Sciatic nerve (tissue), 2 donors: ENCODE data around the gene IRF6. TPM values are rescaled to one million over a fixed set of nuclear protein-coding genes. Genes with fewer than 3 reads are reported as not detected.

Experiments used
- ATAC-seq: fragments of 200-7000 bp; cut with Tn5 transposase; one replicate; pipeline ENCODE4 v1.9.1; 2020; ENCODE audit warnings: mild to moderate bottlenecking, moderate library complexity
- DNase-seq: peaks from one replicate; pipeline ENCODE4 v3.0.0-alpha.2; 2020; ENCODE audit warnings: low spot score
- intact Hi-C: fragments of 100-400 bp; cut with DNase I; formaldehyde crosslinking; loops from one replicate; pipeline ENCODE4 v1.14.2; 2022
- total RNA-seq: library from RNA; stranded (reverse); fragmentation: NEBNext Ultra II Directional; extraction: Animal tissue kit (Norgen Biotek cat#: 25700); gene quantifications from one replicate; pipeline ENCODE4 v1.2.1, GENCODE V29; 2021
- donor health status: DM: no; HTN: no; CAD: no.
- donor health status: DM: no; HTN: no; CAD: no.

Gene IRF6
- total RNA-seq, 1 donor from 2014 or later: 1.8 TPM

DNA sequence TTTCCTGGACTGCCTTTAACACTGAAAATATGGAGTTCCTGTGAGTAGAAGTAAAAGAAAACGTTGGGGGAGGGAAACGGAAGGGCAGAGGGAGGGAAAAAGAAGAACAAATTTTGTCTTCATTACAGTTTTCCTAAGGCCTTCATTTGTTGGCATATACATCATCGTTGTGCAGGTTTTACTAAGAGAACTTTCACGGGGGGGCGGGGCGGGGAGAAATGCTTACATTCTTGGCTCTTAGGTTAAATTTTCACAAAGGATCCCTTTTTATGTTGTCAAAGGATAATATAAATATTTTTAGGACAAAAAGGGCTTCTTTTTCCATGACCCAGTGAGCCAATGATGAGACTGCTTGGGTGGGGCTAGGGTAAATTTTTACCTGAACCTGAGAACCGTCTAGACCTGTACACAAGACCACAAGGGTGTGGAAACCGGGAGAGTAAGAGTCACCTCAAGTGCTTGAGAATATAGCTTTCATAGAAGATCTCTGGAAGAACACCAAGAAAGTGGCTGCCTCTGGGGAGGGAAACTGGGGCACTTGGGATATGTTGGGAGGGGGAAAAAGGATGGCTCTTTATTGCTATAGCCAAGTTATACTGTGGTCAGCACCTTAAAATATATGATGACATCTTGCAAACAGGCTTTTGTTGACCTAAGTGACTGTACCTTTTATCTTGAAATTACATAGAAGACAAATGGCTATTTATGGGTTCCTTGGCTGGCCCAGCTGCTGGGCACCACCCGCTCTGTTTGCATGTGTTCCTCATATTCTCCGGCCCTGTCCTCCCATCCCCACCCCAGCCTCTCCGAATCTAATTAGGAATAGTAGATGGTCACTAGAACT lies 19.9 kb upstream of the IRF6 start:
- no peak for ATAC-seq
- DNase-seq: no peak
- intact Hi-C loops: no loop called here

- ATAC-seq (no peak), DNase-seq (no peak)
- intact Hi-C loops: no loop called here
Observed at GRCh38 chr1:209823143-209824041, 17.4 kb upstream of the IRF6 start.

- no peak for ATAC-seq
- DNase-seq: no peak
- intact Hi-C loops: no loop called here
Observed at GRCh38 chr1:209822706-209823105, 16.8 kb upstream of the IRF6 start.

DNA sequence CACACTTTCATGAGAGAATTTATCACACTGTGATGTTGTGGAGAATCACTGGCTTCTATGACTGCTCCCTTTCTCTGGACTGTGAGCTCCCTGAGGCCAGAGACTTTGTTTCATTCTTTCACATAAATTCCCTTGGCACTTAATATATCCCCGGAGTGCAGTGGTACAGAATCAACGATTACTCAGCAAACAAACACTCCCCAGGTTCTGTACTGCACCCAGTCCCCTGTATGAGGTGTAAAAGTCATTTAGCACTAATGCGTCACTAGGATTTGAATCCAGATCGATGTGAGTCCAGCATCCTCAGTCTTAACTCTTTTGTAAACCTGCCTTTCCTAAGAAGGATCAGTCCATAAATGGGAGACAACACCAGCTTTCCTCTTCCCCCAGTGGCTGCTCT lies 15.0 kb upstream of the IRF6 start:
- intact Hi-C loops: no loop called here
- DNase-seq (no peak), ATAC-seq (no peak)

DNA sequence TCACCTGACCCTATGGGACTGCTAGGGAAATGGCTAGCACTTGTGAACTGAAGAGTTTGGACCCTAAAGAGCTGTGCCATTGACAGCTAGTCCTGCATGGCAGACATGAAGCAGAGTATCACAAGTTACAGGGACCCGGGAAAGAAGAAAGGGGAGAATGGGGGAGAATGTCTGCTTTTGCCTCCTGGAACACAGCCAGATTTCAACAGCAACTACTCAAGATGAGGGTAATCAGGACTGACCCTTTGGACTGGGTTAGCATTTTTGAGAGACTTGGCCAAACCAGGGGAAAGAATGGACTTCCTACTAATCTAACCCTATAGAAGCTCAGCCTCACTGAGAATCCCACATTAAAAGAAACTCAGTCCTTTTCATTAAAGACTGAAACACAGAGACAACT lies 13.1 kb upstream of the IRF6 start:
- intact Hi-C loops: no loop called here
- DNase-seq: no peak
- ATAC-seq: no peak

GRCh38 chr1:209817691-209818090 lies 11.7 kb upstream of the IRF6 start:
- intact Hi-C loops: loop anchor here (2.0 kb wide), 1 partner anchor 63 kb away; no protein-coding TSS in a partner anchor
- DNase-seq (no peak), ATAC-seq (no peak)

- intact Hi-C loops: loop anchor here (2.0 kb wide), 1 partner anchor 64 kb away; no protein-coding TSS in a partner anchor
- ATAC-seq (no peak), DNase-seq (no peak)
Observed at GRCh38 chr1:209816923-209817322, 11.0 kb upstream of the IRF6 start.

DNA sequence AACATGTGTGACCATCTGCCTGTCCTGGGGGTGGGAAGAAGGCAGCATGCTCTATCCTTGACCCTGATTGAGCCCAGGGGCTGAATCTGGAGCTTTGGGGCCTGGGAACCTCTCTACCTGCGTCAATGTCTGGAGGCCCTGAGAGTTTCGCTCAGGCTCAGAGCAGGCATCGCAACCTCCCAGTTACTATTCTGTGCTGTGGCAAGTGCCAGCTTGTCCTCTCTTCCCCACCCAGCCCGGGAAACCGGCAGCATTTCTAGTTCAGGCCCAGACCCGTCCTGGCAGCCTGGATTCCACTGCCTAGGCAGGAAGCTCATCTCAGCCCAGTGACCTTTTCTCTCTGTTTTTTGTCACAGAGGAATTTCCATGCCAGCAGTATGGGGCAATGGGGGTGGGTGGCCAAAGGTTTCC lies 10.0 kb upstream of the IRF6 start:
- ATAC-seq (no peak), DNase-seq (no peak)
- intact Hi-C loops: loop anchor here (2.0 kb wide), 1 partner anchor 65 kb away; no protein-coding TSS in a partner anchor

GRCh38 chr1:209815490-209815889 lies 9.5 kb upstream of the IRF6 start:
- DNase-seq (no peak), ATAC-seq (no peak)
- intact Hi-C loops: no loop called here

GRCh38 chr1:209813902-209814301 lies 8.0 kb upstream of the IRF6 start:
- ATAC-seq (no peak), DNase-seq (no peak)
- intact Hi-C loops: no loop called here

DNA sequence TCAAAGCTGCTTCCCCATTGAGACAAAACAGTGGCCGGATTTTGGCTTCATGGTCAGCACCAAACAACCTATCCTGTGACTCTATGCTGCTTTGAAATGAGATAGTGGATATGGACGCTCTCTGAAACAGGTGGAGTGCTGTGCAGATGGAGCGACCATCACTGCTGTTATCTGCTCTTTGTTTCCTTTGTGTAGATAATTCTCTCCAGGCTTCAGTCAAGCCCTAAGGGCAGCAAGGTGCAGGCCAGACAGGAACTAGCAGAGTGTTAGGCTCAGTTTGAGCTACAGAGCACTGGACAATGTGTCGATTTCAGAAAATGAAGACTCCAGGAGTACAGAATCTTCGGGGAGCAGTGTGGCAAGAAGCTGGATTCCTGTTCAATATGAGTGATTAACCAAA lies 4.8 kb upstream of the IRF6 start:
- DNase-seq: no peak
- intact Hi-C loops: no loop called here
- ATAC-seq: no peak

GRCh38 chr1:209809611-209810010 lies 3.7 kb upstream of the IRF6 start:
- ATAC-seq: no peak
- DNase-seq: no peak
- intact Hi-C loops: no loop called here

- intact Hi-C loops: no loop called here
- ATAC-seq: peak; percentile 42
Observed at GRCh38 chr1:209808059-209808581, 2.2 kb upstream of the IRF6 start.

GRCh38 chr1:209807509-209807908 lies 1.6 kb upstream of the IRF6 start:
- ATAC-seq (no peak), DNase-seq (no peak)
- intact Hi-C loops: no loop called here

More at GRCh38 chr1:209808059-209808581, 2.2 kb upstream of the IRF6 start:
- DNase-seq: no peak

- DNase-seq: no peak
- no peak for ATAC-seq
- intact Hi-C loops: no loop called here
Observed at GRCh38 chr1:209805341-209805781, 581 bp downstream of the IRF6 start.

- intact Hi-C loops: no loop called here
- ATAC-seq: no peak
- DNase-seq: no peak
Observed at GRCh38 chr1:209803568-209803967, 2.4 kb downstream of the IRF6 start.

- intact Hi-C loops: no loop called here
- no peak for DNase-seq
- ATAC-seq: no peak
Observed at GRCh38 chr1:209802780-209803152, 3.2 kb downstream of the IRF6 start.

GRCh38 chr1:209802117-209802779 lies 3.7 kb downstream of the IRF6 start:
- DNase-seq (no peak), ATAC-seq (no peak)
- intact Hi-C loops: no loop called here
